G401 (cell line): ENCODE results near the gene UNC80. TPM values are rescaled to one million over a fixed set of nuclear protein-coding genes. Genes with fewer than 3 reads are reported as not detected.

Experiments used
- DNase-seq: peaks from one replicate; pipeline ENCODE4 v3.0.0-alpha.2; 2015; ENCODE audit warnings: low spot score
- in situ Hi-C: cut with HindIII; loops from 2 replicates; pipeline ENCODE4 v1.10.0; 2016; ENCODE audit warnings: low sequenced_read_pairs, mixed read lengths
- total RNA-seq: library from RNA; depleted of rRNA; stranded (reverse); fragments of >200 nt; shearing (Covaris generic); gene quantifications from 2 replicates; pipeline ENCODE4 v1.2.3, GENCODE V29; 2014

UNC80 gene
- total RNA-seq, 1 experiment from 2014 or later = not detected

DNA sequence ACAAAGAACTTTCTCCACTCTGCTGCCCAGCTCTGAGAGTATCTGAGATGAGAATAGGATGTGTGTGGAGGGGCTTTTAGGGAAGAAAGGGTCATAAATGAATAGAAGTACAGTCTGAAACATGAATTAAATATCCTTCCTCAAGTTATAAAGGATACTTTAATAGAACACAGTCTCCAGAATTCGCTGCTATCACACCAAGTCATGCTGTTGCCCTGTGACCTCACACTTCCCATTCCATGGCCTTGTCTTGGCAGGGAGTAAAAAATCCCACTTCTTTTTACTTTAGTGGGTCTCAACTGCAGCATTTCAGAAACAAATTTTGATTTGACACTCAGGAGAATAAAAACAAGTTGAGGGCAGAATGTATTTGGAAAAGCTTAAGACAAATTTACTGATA is 227.0 kb downstream of the UNC80 start:
- in situ Hi-C loops = no loop called here
- DNase-seq = no peak

DNA sequence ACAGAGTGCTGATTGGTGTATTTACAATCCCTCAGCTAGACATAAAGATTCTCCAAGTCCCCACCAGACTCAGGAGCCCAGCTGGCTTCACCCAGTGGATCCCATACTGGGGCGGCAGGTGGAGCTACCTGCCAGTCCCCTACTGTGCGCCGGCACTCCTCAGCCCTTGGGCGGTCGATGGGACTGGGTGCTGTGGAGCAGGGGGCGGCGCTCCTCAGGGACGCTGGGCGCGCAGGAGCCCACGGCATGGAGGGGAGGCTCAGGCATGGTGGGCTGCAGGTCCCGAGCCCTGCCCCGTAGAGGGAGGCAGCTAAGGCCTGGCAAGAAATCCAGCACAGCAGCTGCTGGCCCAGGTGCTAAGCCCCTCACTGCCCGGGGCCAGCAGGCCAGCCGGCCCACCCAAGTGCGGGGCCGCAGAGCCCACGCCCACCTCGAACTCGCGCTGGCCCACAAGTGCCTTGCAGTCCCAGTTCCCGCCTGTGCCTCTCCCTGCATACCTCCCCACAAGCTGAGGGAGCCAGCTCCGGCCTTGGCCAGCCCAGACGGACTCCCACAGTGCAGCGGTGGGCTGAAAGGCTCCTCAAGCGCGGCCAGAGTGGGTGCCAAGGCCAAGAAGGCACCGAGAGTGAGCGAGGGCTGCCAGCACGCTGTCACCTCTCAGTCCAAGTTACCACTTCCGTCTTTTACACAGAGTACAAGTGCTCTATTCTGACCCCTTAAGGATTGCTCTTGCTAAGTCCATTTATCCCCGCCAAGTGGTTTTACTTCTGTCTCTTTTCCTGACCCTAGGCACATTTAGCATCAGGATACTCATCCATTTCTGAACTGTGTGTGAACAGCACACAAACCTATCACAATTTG is 229.1 kb downstream of the UNC80 start:
- DNase-seq = no peak
- in situ Hi-C loops = no loop called here

DNA sequence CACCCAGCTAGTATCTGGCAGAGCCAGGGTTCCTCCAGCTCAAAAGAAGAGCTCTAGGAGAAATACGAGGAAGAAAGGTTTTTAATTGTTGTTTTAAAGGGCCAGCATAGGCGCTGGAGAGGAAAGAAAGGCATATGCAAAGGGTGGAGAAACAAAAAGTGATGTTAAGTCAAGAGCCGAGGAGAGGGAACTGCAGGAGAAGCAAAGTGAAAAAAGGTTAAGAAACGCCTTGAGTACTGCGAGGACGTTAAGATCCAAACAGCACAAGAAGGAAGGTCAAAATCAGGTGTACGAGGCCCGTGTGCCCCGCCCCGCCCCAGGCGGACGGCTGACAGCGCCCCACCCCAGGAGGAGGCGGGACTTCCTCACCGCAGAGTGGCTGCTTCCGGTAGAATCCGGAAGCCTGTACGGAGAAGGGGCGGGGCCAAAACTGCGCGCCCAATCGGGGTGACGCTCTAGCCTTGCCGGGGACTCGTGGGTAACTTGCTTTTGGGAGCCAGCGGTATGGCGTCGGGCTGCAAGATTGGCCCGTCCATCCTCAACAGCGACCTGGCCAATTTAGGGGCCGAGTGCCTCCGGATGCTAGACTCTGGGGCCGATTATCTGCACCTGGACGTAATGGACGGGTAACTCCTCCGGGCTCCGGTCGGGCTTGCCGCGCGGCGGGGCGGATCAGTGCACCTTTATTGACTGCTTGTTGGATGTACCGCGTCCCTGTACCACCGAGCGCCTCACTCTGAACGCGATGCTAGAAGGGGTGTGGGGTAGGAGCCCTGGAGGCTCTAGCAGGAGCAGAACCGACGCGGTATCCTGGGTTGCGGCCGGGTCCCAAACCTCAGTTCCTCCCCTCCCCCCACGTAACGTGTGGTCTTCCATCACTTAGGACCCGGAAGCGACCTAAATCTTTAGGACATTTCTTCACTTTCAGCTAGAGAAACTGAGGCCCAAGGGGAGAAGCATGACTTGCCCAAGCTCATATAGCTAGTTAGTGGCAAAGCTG is 230.8 kb downstream of the UNC80 start, which contains the start of gene RPE:
RPE (plus strand) TSS at position 481 of the 1,000 bp plus-strand sequence; CDS start at position 505, 24 bp downstream.
- in situ Hi-C loops = no loop called here
- peak; percentile 97 for DNase-seq

DNA sequence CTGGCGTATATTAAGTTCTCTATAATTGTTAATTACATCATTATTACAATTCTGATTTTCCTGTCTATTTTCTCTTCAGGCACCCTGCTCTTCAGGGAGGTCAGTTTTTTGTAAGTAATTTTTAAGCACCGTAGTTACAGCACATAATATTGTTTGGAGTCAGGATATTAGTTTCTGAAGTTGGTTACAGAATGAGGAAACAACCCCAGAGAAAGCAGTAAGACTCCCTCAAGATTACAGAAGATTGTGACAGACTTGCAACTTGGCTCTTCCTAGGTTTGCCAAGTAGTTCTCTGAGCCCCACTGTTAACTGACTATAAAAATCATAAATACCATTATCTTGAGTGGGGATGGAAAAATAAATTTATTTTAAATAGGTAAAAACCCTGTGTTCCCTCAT is 231.7 kb downstream of the UNC80 start:
- in situ Hi-C loops = no loop called here
- no peak for DNase-seq

DNA sequence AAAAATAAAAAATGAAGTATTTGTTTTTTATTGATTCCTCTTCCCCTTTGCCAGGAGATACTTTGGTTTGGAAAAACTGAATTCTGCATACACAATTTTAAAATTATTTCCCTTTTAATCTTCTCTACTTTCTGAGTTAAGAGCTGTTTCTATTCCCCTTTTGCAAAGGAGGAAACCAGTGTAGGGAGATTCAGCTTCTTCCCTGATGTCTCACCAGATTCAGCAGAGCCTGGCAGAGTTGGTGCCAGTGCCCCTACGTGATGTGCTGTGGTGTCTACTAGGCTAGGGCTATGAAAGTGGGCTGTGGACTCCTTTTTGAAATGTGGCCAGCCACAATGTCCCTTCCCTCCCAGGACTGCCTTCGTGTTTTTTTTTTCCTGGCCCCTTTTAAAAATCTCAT is 233.2 kb downstream of the UNC80 start:
- in situ Hi-C loops = no loop called here

DNA sequence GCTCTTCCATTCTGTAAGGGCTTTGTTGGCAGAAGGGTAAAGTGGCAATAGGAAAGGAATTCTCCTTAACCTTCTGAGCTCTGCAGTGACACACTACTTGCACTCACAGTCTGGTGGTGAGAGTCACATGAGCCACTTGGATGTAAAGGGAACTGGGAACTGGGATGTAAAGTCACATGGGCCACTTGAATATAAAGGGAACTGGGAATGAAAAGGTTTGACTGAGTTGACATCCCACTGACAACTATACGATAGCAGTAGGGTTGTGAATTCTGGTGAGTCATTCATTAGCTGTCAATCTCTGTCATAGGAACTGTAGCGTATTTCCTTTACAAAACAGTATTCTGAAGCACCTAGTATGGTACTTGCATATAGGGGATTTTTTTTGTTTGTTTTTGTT is 236.3 kb downstream of the UNC80 start:
- in situ Hi-C loops = no loop called here
- no peak for DNase-seq

More for the DNA sequence above, 233.2 kb downstream of the UNC80 start:
- no peak for DNase-seq

DNA sequence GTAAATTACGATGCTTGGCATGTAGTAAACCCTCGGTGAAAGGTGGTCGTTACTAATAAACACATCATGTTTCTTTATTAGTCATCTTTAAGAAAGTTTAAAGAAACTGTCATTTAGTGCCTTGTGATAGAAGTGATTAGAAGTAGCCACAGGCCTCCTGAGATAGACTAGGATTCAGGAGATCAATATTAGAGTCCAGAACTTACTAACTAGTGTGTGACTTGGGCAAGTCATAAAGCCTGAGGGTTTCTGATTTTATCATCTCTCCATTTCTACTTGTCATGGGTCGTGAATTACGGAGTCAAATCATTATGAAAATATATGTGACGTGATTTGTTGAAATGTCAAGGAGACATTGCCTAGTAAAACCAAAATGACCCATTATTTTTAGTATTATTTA is 237.5 kb downstream of the UNC80 start:
- in situ Hi-C loops = no loop called here

DNA sequence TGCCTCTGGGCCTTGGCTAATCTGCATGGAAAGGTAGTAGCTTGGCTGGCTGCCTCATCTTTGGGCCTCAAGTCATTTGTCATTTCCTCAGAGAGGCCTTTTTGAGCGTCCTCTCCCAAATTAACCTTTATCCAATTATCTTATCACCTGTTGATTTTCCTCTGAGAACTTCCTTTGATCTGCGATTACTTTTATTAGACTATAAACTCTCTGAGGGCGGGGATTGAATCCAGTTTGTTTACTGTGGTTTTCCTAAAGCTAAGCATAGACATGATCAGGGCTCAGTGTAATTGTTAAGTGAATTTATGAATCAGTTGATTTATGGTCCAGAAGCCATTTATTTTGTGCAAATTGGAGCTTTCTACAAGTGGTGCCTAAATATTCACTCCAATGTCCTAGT is 238.3 kb downstream of the UNC80 start:
- in situ Hi-C loops = no loop called here
- DNase-seq = no peak

More for the DNA sequence above, 237.5 kb downstream of the UNC80 start:
- DNase-seq = no peak

DNA sequence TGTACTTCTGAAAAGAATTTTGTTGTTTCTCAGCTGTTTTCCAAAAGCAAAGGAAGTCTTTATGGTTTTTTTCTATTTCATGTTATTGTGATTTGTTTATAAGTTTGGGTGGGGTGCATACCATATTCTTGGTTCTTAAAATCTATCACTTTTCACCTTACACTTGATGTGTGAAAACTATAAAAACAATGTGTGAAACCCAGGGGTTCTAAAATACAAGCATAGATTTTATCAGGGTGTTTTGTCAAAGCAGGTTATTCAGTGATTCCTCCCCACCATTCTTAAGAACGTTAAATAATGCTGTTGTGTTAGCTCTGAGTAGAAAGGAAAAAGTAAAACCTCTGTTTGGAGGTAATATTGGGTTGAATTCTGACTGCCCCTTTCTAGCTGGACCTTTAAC is 248.5 kb downstream of the UNC80 start:
- in situ Hi-C loops = no loop called here
- no peak for DNase-seq

DNA sequence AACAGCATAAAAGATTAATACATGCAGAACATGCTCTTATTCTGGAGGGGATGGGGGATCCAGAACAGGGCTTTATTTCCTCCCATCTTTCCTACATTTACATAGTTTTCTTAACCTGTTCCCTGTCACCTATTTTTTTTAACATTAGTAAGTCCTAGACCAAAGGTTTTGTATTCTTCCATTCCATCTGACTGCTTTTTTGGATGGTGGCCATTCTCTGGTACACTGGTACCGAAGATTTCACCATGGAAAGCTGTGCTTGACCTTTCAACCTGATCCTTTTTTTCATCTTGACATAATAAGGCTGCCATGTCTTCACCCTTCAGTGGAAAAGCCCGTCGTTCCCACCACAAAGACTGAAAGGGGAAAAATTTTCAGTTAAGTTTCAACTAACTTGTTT is 251.2 kb downstream of the UNC80 start:
- in situ Hi-C loops = no loop called here
- no peak for DNase-seq

DNA sequence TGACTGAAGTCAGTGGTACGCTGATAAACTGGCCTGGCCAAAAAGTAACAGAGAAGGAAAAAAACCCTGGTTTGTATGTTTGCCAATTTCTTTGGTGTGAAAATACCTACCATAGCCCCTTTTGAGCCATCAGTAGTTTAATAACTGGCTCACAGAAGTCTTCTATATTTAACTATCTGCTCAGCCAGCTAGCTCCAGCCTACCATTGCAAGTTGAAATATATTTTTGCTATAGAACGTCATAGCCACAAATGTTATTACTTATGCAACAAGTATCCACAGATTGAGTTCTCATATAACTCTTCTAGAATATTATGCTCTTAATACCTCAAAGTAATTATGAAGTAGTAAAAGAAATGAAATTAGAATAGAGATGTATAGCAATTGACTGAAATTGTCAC is 256.0 kb downstream of the UNC80 start:
- in situ Hi-C loops = no loop called here
- DNase-seq = no peak

DNA sequence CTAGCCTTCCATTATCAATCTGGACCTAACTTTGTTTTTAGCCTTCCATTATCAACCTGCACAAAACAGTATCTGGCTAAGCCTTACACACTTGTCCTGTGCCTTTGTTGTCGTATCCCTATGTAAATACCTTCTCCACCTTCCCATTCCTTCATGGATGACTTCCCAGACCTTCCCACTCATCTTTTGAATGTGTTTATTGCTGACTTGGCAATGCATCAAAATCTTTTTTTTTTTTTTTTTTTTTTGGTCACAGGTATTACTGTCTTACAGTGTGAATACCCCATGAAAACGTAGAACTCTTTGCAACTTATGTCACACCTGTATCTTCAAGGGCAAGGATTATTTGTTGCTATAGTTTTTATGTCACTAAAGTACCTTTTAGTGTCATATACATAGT is 256.5 kb downstream of the UNC80 start:
- in situ Hi-C loops = no loop called here
- DNase-seq = no peak

DNA sequence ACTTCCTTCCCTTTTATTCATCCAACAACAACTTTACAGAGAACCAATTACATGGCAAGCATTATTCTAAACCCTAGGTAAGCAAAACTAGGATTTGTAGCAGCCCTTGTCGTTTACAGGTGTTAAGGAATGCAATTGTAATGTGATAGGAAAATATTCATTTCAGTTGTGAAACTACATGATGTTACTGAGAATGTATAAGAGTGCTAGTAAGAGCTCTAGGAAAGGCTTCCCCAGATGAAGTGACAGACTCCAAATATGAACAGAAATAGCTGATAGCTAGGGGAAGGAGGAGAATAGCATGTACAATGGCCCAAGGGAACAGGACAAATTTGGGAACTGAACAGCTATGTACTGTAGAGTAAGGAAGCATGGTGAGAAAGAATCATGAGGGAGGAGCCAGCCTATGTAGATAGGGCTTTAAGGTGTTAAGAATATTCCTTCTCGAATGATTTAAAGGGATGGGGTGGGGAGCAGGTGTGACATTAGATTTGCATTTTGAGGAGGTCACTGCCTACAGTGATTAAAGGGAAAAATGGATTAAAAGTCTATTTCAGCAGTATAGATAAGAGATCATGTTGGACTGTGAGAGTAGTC is 262.6 kb downstream of the UNC80 start:
- in situ Hi-C loops = no loop called here

DNA sequence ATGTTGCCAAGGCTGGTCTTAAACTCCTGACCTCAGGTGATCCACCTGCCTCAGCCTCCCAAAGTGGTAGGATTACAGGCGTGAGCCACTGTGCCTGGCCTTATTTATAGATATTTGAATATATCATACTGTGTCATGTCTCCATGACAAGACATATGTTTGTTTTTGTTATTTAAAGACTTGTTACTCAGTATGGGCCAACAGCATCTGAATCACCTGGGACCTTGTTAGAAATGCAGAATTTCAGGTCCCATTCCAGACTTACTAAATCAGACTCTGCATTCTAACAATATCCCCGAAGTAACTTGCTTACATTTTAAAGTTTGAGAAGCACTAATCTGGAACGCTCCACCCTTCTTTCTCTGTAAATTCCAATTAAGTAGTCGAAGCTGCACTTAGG is 264.0 kb downstream of the UNC80 start:
- in situ Hi-C loops = no loop called here
- no peak for DNase-seq

More for the DNA sequence above, 262.6 kb downstream of the UNC80 start:
- DNase-seq = no peak

DNA sequence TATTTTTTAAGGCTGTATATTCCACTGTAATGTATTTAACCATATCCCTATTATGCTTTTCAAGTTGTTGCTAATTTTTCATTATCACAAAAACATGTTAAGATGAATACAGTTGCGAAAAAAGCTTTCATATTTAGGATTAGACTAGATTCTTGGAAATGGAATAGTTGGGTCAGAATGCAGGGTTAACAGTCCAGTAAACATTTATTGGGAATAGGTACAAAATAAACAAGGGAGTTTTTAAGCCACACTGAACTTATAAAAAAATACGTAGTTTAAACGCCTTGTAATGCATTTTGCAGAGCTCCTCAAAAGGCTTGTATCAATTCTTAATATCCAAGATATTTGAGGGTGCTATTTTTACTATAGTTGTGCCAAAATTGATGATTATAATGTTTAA is 266.4 kb downstream of the UNC80 start:
- in situ Hi-C loops = no loop called here
- no peak for DNase-seq

DNA sequence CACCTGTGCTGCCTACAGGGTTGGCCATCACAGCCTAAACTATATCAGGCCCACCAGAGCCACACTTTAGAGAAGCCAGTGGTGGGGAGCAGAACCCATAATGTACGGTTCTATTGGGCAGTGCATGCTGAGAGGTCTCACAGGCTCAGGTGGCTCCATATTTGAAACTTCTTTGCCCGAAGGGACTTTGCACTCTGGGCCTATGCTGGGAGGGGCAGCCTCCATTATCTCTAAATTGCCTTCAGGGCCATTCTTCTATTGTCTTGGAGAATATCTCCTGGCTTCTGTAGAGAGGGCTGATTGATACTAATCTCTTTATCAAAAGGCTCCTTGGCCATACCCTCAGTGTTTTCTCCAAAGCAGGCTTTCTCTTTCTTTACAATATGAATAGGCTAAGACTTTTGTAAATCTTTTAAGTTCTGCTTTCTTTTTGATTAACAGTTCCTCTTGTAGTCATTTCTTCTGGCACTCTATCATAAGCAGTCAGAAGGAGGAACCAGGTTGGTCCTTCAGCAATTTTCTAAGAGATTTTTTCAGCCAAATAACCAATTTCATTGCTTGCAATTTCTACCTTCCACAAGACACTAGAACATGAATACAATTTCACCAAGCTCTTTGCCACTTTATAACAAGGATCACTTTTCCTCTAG is 275.3 kb downstream of the UNC80 start:
- DNase-seq = no peak
- in situ Hi-C loops = no loop called here
